PC-9 (cell line): ENCODE measurements around the gene ETDA. TPM values are rescaled to one million over a fixed set of nuclear protein-coding genes. Genes with fewer than 3 reads are reported as not detected.
"Not testable (repeated sequence)": the region's sequence is repeated elsewhere in the genome, so short reads cannot be mapped to it uniquely, and the experiment has no call there.

Source experiments
- BruUV-seq: library from RNA; stranded (reverse); fragments of 400-500 nt; replicated peaks from 2 replicates; lab custom pipeline; 2021; lab: Mats Ljungman, UMichigan
- CTCF ChIA-PET: fragments of 300-600 bp; sonication (Branson Sonifier 250); formaldehyde crosslinking; loops from one replicate; lab custom pipeline; 2022; ENCODE audit warnings: antibody characterized with exemption; lab: Charles Lee
- POLR2A ChIA-PET: fragments of 300-600 bp; sonication (Branson Sonifier 250); formaldehyde crosslinking; loops from one replicate; lab custom pipeline; 2022; ENCODE audit warnings: antibody characterized with exemption; ENCODE audit not compliant: unreplicated experiment; lab: Charles Lee
- DNase-seq, 2 experiments: peaks; one replicate each; pipeline versions ENCODE4 v3.0.0 to v3.0.0-alpha.2; 2015 to 2022; ENCODE audit warnings: mixed read lengths in 1 of 2
- H2AFZ ChIP-seq: fragments of 200-600 bp; sonication (generic); 2 replicates; pipeline ENCODE4 v1.8.1; 2017; ENCODE audit warnings: antibody characterized with exemption
- H3F3A ChIP-seq: fragments of 200-600 bp; sonication (generic); 2 replicates; pipeline ENCODE4 v1.8.1; 2017; ENCODE audit warnings: antibody characterized with exemption, mild to moderate bottlenecking, low read depth; ENCODE audit not compliant: insufficient read depth
- H3K27ac ChIP-seq: fragments of 200-600 bp; sonication (generic); 2 replicates; pipeline ENCODE4 v1.6.1; 2016; ENCODE audit warnings: mixed run types
- H3K27me3 ChIP-seq: fragments of 200-600 bp; sonication (generic); 2 replicates; pipeline ENCODE4 v1.6.1; 2016; ENCODE audit warnings: low read depth, mixed run types; ENCODE audit not compliant: insufficient read depth
- H3K36me3 ChIP-seq: fragments of 200-600 bp; sonication (generic); 2 replicates; pipeline ENCODE4 v1.6.1; 2016; ENCODE audit warnings: low read depth, mixed run types
- H3K4me1 ChIP-seq: fragments of 200-600 bp; sonication (generic); replicated peaks from 2 replicates; pipeline ENCODE4 v1.6.1; 2016; ENCODE audit warnings: mixed run types; ENCODE audit not compliant: insufficient read depth
- H3K4me2 ChIP-seq: fragments of 200-600 bp; sonication (generic); 2 replicates; pipeline ENCODE4 v1.6.1; 2017; ENCODE audit warnings: mixed run types
- H3K4me3 ChIP-seq: fragments of 200-600 bp; sonication (generic); 2 replicates; pipeline ENCODE4 v1.6.1; 2016; ENCODE audit warnings: mixed run types
- H3K79me2 ChIP-seq: fragments of 200-600 bp; sonication (generic); 2 replicates; pipeline ENCODE4 v1.6.1; 2017; ENCODE audit warnings: low read depth, mixed run types
- H3K9me2 ChIP-seq: fragments of 200-600 bp; sonication (generic); 2 replicates; pipeline ENCODE4 v1.8.1; 2017; ENCODE audit warnings: mild to moderate bottlenecking; ENCODE audit not compliant: insufficient read depth
- H3K9me3 ChIP-seq: fragments of 200-600 bp; sonication (generic); 2 replicates; pipeline ENCODE4 v1.8.1; 2016; ENCODE audit warnings: low read depth; ENCODE audit not compliant: insufficient read depth
- H4K20me1 ChIP-seq: fragments of 200-600 bp; sonication (generic); 2 replicates; pipeline ENCODE4 v1.8.1; 2017; ENCODE audit not compliant: insufficient read depth
- CTCF ChIP-seq: fragments of 200-600 bp; sonication (generic); conservative IDR thresholded peaks from 2 replicates; pipeline ENCODE4 v1.6.1; 2017; ENCODE audit warnings: mixed run types, antibody characterized with exemption, mild to moderate bottlenecking, moderate library complexity
- EZH2 ChIP-seq: fragments of 200-600 bp; sonication (generic); IDR thresholded peaks from 2 replicates; pipeline ENCODE4 v1.8.0; 2017; ENCODE audit warnings: antibody characterized with exemption, low read depth
- intact Hi-C: fragments of 100-400 bp; cut with micrococcal nuclease; formaldehyde crosslinking; loops from one replicate; pipeline ENCODE4 v1.10.0; 2022; ENCODE audit not compliant: unreplicated experiment
- total RNA-seq: library from RNA; stranded (reverse); gene quantifications from 2 replicates; pipeline ENCODE4 v1.2.3, GENCODE V29; 2021

ETDA gene
- total RNA-seq, 1 experiment from 2014 or later, result not detected

- CTCF ChIA-PET, result no interaction called here
- no peak overlapping the region for H3K4me2 ChIP-seq
- no peaks in the 10 kb centered on the region for H3K9me3 ChIP-seq
- no peaks in the 10 kb centered on the region for H3F3A ChIP-seq
- no TSS peak for BruUV-seq
- intact Hi-C loops, result no loop called here
- H3K79me2 ChIP-seq, result no peaks in the 10 kb centered on the region
- H2AFZ ChIP-seq, result no peak overlapping the region
- H3K4me3 ChIP-seq, result no peak overlapping the region
- POLR2A ChIA-PET, result no interaction called here
- no peaks in the 10 kb centered on the region for H4K20me1 ChIP-seq
- no peaks in the 10 kb centered on the region for H3K36me3 ChIP-seq
- DNase-seq, result no peak
- H3K27ac ChIP-seq, result no peak overlapping the region
- H3K27me3 ChIP-seq, result peaks cover 5% of the 10 kb centered on the region; the same call in 1 of the 2 replicates
- TF ChIP-seq CTCF (no peak), EZH2 (no peak)
- H3K4me1 ChIP-seq, result no peaks in the 10 kb centered on the region
- no peaks in the 10 kb centered on the region for H3K9me2 ChIP-seq
These were observed 5.1 kb downstream of the ETDA start for GRCh38 chrX:135256923-135257322.

GRCh38 chrX:135257469-135257868 is 5.6 kb downstream of the ETDA start:
- no TSS peak for BruUV-seq
- Histone ChIP-seq H3K27ac (no peak overlapping the region), H3K4me3 (no peak overlapping the region)

GRCh38 chrX:135260976-135261375 is 9.1 kb downstream of the ETDA start:
- BruUV-seq, POLR2A ChIA-PET, H3K79me2 ChIP-seq, H3K9me2 ChIP-seq, H3F3A ChIP-seq, H3K27ac ChIP-seq, intact Hi-C loops, H3K4me2 ChIP-seq, CTCF ChIA-PET, DNase-seq, H3K9me3 ChIP-seq, H3K4me3 ChIP-seq, H4K20me1 ChIP-seq, H3K36me3 ChIP-seq, H2AFZ ChIP-seq, H3K4me1 ChIP-seq: not testable (repeated sequence)
- peaks cover 23% of the 10 kb centered on the region for H3K27me3 ChIP-seq

More at GRCh38 chrX:135257469-135257868, 5.6 kb downstream of the ETDA start:
- peaks cover 10% of the 10 kb centered on the region; the same call in 1 of the 2 replicates for H3K27me3 ChIP-seq
- no peaks in the 10 kb centered on the region for H4K20me1 ChIP-seq
- POLR2A ChIA-PET, result no interaction called here
- TF ChIP-seq CTCF (no peak), EZH2 (no peak)
- no peak for DNase-seq
- H2AFZ ChIP-seq, result no peak overlapping the region
- H3K4me1 ChIP-seq, result no peaks in the 10 kb centered on the region
- intact Hi-C loops, result no loop called here
- no peak overlapping the region for H3K4me2 ChIP-seq
- no peaks in the 10 kb centered on the region for H3K79me2 ChIP-seq
- no peaks in the 10 kb centered on the region for H3F3A ChIP-seq
- no peaks in the 10 kb centered on the region for H3K9me2 ChIP-seq
- H3K9me3 ChIP-seq, result no peaks in the 10 kb centered on the region
- no peaks in the 10 kb centered on the region for H3K36me3 ChIP-seq
- CTCF ChIA-PET, result no interaction called here

GRCh38 chrX:135263376-135263775 is 11.5 kb downstream of the ETDA start:
- H3K36me3 ChIP-seq, BruUV-seq, H3K4me3 ChIP-seq, H3K4me2 ChIP-seq, H3K4me1 ChIP-seq, H3K9me3 ChIP-seq, DNase-seq, intact Hi-C loops, H3K9me2 ChIP-seq, POLR2A ChIA-PET, H3K79me2 ChIP-seq, H3K27ac ChIP-seq, H3F3A ChIP-seq, H2AFZ ChIP-seq, CTCF ChIA-PET, H4K20me1 ChIP-seq: not testable (repeated sequence)
- H3K27me3 ChIP-seq, result peaks cover 25% of the 10 kb centered on the region
